Upper lobe of left lung (tissue), 4 donors: ENCODE results near the gene TENM3.

Experiments
- CTCF ChIP-seq, 6 experiments: fragments of 450-650 bp in 4 of 6; fragments of 200-600 bp in 2 of 6; sonication (generic) in 2 of 6; IDR thresholded peaks; one replicate each; pipeline ENCODE4 v1.5.1; 2016 to 2019; ENCODE audit warnings: antibody characterized with exemption in 6 of 6
- EP300 ChIP-seq, 4 donors: sonication (generic); formaldehyde crosslinking; IDR thresholded peaks; one replicate each; pipeline ENCODE4 v1.5.1; 2017; ENCODE audit warnings: antibody characterized with exemption in 4 of 4, control low read depth in 2 of 4
- POLR2A ChIP-seq, 4 donors: fragments of 450-650 bp; IDR thresholded peaks; one replicate each; pipeline ENCODE4 v1.5.1; 2016 to 2017; ENCODE audit warnings: antibody characterized with exemption in 4 of 4, mild to moderate bottlenecking in 2 of 4
- POLR2AphosphoS5 ChIP-seq, 2 donors: sonication (generic); formaldehyde crosslinking; IDR thresholded peaks; one replicate each; pipeline ENCODE4 v1.5.1; 2017; ENCODE audit warnings: antibody characterized with exemption in 2 of 2

GRCh38 chr4:182303847-182304246, 60.6 kb downstream of the TENM3 start:
- TF ChIP-seq CTCF (IDR thresholded peaks at IDR 0.05) (no peak), POLR2A (IDR thresholded peaks at IDR 0.05) (no peak), POLR2AphosphoS5 (IDR thresholded peaks at IDR 0.05) (no peak), EP300 (IDR thresholded peaks at IDR 0.05) (no peak)
